Right lobe of liver (tissue), 4 donors: ENCODE results near the gene ZDHHC22.

Experiments
- POLR2A ChIP-seq: fragments of 450-650 bp; IDR thresholded peaks from one replicate; pipeline ENCODE4 v1.6.1; 2017; ENCODE audit warnings: antibody characterized with exemption, mild to moderate bottlenecking
- TF ChIP-seq, protein P1 (sequence below), 4 donors: fragments of 200-600 bp in 3 of 4; fragments of 450-650 bp in 1 of 4; IDR thresholded peaks; one replicate each; pipeline versions ENCODE4 v1.5.1 to v1.8.0; 2016 to 2022; ENCODE audit warnings: antibody characterized with exemption in 4 of 4, mild to moderate bottlenecking in 2 of 4
- donor health status: DM: no; HTN: no; CAD: no.
- donor health status: DM: no; HTN: no; CAD: no.
- donor health status: DM: no; HTN: yes; CAD: no.

DNA sequence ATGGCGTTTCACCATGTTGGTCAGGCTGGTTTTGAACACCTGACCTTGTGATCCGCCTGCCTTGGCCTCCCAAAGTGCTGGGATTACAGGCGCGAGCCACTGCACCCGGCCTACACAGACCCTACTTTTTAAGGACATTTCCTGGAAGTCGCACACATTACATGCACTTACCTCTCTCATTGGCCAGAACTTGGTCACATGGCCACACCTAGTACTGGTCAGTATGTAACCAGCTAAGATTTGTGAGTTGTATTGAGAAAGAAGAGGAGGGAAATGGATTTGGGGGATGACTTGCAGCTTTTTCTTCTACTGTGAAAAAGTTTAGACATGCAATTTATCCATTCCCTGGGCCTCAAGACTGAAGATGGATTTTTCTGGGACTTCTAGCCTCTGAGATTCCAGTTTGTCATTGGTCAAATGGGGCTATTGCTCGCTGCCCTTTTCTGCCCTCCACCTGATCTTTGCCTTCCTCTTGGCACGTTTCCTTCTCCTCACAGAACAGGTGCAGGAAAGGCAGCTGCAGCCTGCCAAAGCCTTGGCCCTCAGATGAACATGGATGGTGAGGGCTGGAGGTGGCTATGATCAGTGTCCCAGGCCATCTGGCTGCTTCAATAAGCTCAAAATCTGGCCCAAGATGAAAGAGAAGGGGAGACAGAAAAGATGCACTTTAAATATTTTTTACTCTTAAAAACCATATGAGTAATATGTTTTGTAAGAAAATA, 7.1 kb upstream of the ZDHHC22 start:
- TF ChIP-seq, protein P1, sequence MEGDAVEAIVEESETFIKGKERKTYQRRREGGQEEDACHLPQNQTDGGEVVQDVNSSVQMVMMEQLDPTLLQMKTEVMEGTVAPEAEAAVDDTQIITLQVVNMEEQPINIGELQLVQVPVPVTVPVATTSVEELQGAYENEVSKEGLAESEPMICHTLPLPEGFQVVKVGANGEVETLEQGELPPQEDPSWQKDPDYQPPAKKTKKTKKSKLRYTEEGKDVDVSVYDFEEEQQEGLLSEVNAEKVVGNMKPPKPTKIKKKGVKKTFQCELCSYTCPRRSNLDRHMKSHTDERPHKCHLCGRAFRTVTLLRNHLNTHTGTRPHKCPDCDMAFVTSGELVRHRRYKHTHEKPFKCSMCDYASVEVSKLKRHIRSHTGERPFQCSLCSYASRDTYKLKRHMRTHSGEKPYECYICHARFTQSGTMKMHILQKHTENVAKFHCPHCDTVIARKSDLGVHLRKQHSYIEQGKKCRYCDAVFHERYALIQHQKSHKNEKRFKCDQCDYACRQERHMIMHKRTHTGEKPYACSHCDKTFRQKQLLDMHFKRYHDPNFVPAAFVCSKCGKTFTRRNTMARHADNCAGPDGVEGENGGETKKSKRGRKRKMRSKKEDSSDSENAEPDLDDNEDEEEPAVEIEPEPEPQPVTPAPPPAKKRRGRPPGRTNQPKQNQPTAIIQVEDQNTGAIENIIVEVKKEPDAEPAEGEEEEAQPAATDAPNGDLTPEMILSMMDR (IDR thresholded peaks at IDR 0.05) = no peak
- TF ChIP-seq POLR2A = no peak
